ENCODE data around the gene UBAP1. TPM values are rescaled to one million over a fixed set of nuclear protein-coding genes. Genes with fewer than 3 reads are reported as not detected.

Gene UBAP1
- total RNA-seq, 2 experiments from 2014 or later, result 47.1 to 50.4 TPM

- intact Hi-C loops (cut with DNase I, micrococcal nuclease), result no loop called here
- no peaks in the 10 kb centered on the region for H3K27me3 ChIP-seq (ENCODE audit: control insufficient read depth in 1 of 2, insufficient read depth in 2 of 2, low read length in 2 of 2)
- POLR2A ChIA-PET, result interaction anchor here (0.6 kb wide), 1 partner anchor 533 kb away, joined by 3 read pairs; no protein-coding TSS in a partner anchor
- no peaks in the 10 kb centered on the region for H3K27me3 Mint-ChIP-seq
- H3K27ac ChIP-seq (ENCODE audit: low read depth in 1 of 2, low read length in 2 of 2), result no peak overlapping the region
- no peak for DNase-seq
- no peak overlapping the region for H3K4me3 Mint-ChIP-seq
- H3K4me1 Mint-ChIP-seq (ENCODE audit: low read depth), result peaks cover 5% of the 10 kb centered on the region
- ATAC-seq (ENCODE audit: poor library complexity), result no peak
- TF ChIP-seq CTCF (IDR thresholded peaks at IDR 0.05), result no peak
- no peaks in the 10 kb centered on the region for H3K9me3 Mint-ChIP-seq
- no peak overlapping the region for H3K4me3 ChIP-seq (ENCODE audit: low read length)
- CTCF ChIA-PET, result interaction anchor here (1.0 kb wide), 1 partner anchor 11 kb away, joined by 3 read pairs; no protein-coding TSS in a partner anchor
- no peaks in the 10 kb centered on the region for H3K36me3 Mint-ChIP-seq (ENCODE audit: low read depth)
- H3K27ac Mint-ChIP-seq, result no peak overlapping the region
- no peaks in the 10 kb centered on the region for H3K9me3 ChIP-seq (ENCODE audit: control insufficient read depth in 1 of 2, insufficient read depth in 1 of 2, low read length in 2 of 2)
- peaks cover 4% of the 10 kb centered on the region for H3K4me1 ChIP-seq (ENCODE audit: insufficient read depth, low read length)
- no peaks in the 10 kb centered on the region for H3K36me3 ChIP-seq (ENCODE audit: insufficient read depth, low read length)
These were observed 103.3 kb downstream of the UBAP1 start for GRCh38 chr9:34282096-34282495.

- H3K4me1 ChIP-seq (ENCODE audit: insufficient read depth, low read length), result no peaks in the 10 kb centered on the region
- Mint-ChIP-seq H3K27me3 (no peaks in the 10 kb centered on the region), H3K4me3 (no peak overlapping the region), H3K36me3 (ENCODE audit: low read depth) (no peaks in the 10 kb centered on the region), H3K4me1 (ENCODE audit: low read depth) (no peaks in the 10 kb centered on the region), H3K9me3 (no peaks in the 10 kb centered on the region), H3K27ac (no peak overlapping the region)
- no peak for DNase-seq
- H3K9me3 ChIP-seq (ENCODE audit: control insufficient read depth in 1 of 2, insufficient read depth in 1 of 2, low read length in 2 of 2), result no peaks in the 10 kb centered on the region
- ChIA-PET POLR2A (no interaction called here), CTCF (interaction anchor here (0.6 kb wide), 1 partner anchor 70 kb away, joined by 4 read pairs; no protein-coding TSS in a partner anchor)
- intact Hi-C loops (cut with DNase I, micrococcal nuclease), result no loop called here
- no peak for TF ChIP-seq CTCF (IDR thresholded peaks at IDR 0.05)
- H3K27ac ChIP-seq (ENCODE audit: low read depth in 1 of 2, low read length in 2 of 2), result no peak overlapping the region
- ATAC-seq (ENCODE audit: poor library complexity), result no peak
- H3K36me3 ChIP-seq (ENCODE audit: insufficient read depth, low read length), result no peaks in the 10 kb centered on the region
- H3K27me3 ChIP-seq (ENCODE audit: control insufficient read depth in 1 of 2, insufficient read depth in 2 of 2, low read length in 2 of 2), result no peaks in the 10 kb centered on the region
- no peak overlapping the region for H3K4me3 ChIP-seq (ENCODE audit: low read length)
These were observed 110.3 kb downstream of the UBAP1 start for GRCh38 chr9:34289159-34289558.

GRCh38 chr9:34291023-34291422, 112.2 kb downstream of the UBAP1 start:
- Mint-ChIP-seq H3K4me1 (ENCODE audit: low read depth) (no peaks in the 10 kb centered on the region), H3K4me3 (no peak overlapping the region), H3K36me3 (ENCODE audit: low read depth) (no peaks in the 10 kb centered on the region), H3K27me3 (no peaks in the 10 kb centered on the region), H3K27ac (no peak overlapping the region), H3K9me3 (no peaks in the 10 kb centered on the region)
- H3K27ac ChIP-seq (ENCODE audit: low read depth in 1 of 2, low read length in 2 of 2), result no peak overlapping the region
- POLR2A ChIA-PET, result no interaction called here
- ATAC-seq (ENCODE audit: poor library complexity) (no peak), DNase-seq (peak in 2 of 14 experiments; percentile 2 to 9)
- no peaks in the 10 kb centered on the region for H3K36me3 ChIP-seq (ENCODE audit: insufficient read depth, low read length)
- H3K4me1 ChIP-seq (ENCODE audit: insufficient read depth, low read length), result no peaks in the 10 kb centered on the region
- no peak overlapping the region for H3K4me3 ChIP-seq (ENCODE audit: low read length)
- H3K27me3 ChIP-seq (ENCODE audit: control insufficient read depth in 1 of 2, insufficient read depth in 2 of 2, low read length in 2 of 2), result no peaks in the 10 kb centered on the region
- intact Hi-C loops (cut with DNase I, micrococcal nuclease), result no loop called here
- TF ChIP-seq CTCF (IDR thresholded peaks at IDR 0.05), result no peak
- CTCF ChIA-PET, result no interaction called here
- H3K9me3 ChIP-seq (ENCODE audit: control insufficient read depth in 1 of 2, insufficient read depth in 1 of 2, low read length in 2 of 2), result no peaks in the 10 kb centered on the region
